Measurements from ENCODE around the gene UBE2N. TPM values are rescaled to one million over a fixed set of nuclear protein-coding genes. Genes with fewer than 3 reads are reported as not detected.

UBE2N gene, protein sequence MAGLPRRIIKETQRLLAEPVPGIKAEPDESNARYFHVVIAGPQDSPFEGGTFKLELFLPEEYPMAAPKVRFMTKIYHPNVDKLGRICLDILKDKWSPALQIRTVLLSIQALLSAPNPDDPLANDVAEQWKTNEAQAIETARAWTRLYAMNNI
- total RNA-seq = 100 to 1,000 TPM in 1 of 2 donors, 10 to 100 TPM in 1; 75.4 to 165 TPM

GRCh38 chr12:93441617-93442410, at the start of gene UBE2N:
TSS of gene UBE2N (minus strand) at chr12:93441947. CDS start at chr12:93441884, 63 bp downstream.

GRCh38 chr12:93467351-93468007, 25.7 kb upstream of the UBE2N start, which contains the start of gene MRPL42:
TSS of gene MRPL42 (plus strand) at chr12:93467514. CDS start at chr12:93469286, 1,772 bp downstream.

GRCh38 chr12:93377252-93378195, 64.2 kb downstream of the UBE2N start, which contains the start of gene NUDT4:
TSS of gene NUDT4 (plus strand) at chr12:93377925. CDS start at chr12:93378323, 398 bp downstream.

Small RNA genes within 50 kb of the gene (small RNA-seq; reads per million reads assigned to genes)
- gene RF00019 = 0 reads per million in 2 donors

Other genes with a start within 250 kb of the UBE2N start
- 10 to 100 TPM; 40.6 to 54.6 TPM for gene NUDT4, start 64.0 kb downstream of the UBE2N start, total RNA-seq
- 10 to 100 TPM; 40.3 to 58.3 TPM for gene MRPL42, start 25.6 kb upstream of the UBE2N start, total RNA-seq
- gene SOCS2, start 130.7 kb upstream of the UBE2N start, total RNA-seq = 10 to 100 TPM; 26.3 to 26.5 TPM
- 10 to 100 TPM; 11.7 to 12.4 TPM for gene CRADD, start 235.4 kb upstream of the UBE2N start, total RNA-seq